ENCODE measurements around the gene CYP3A7. TPM values are rescaled to one million over a fixed set of nuclear protein-coding genes. Genes with fewer than 3 reads are reported as not detected.
"Not testable (repeated sequence)": the region's sequence is repeated elsewhere in the genome, so short reads cannot be mapped to it uniquely, and the experiment has no call there.

Gene CYP3A7
- total and polyA plus RNA-seq, 9 of the 15 experiments (the other 6 are each of a cell fraction or from before 2014, with no cell fraction given) = 0.20 TPM; not detected in 8

DNA sequence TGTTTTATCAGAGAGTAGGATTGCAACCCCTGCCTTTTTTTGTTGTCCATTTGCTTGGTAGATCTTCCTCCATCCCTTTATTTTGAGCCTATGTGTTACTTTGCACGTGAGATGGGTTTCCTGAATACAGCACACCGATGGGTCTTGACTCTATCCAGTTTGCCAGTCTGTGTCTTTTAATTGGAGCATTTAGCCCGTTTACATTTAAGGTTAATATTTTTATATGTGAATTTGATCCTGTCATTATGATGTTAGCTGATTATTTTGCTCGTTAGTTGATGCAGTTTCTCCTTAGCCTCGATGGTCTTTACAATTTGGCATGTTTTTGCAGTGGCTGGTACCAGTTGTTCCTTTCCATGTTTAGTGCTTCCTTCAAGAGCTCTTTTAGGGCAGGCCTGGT, 77.1 kb downstream of the CYP3A7 start:
- FAIRE-seq; H2AFZ ChIP-seq (ENCODE audit: low read depth, low read length); H3K9ac ChIP-seq (ENCODE audit: insufficient read depth in 1 of 2, low read depth in 2 of 2, low read length in 2 of 2); H3K36me3 ChIP-seq (ENCODE audit: control insufficient read depth, insufficient read depth, low read length); H3K79me2 ChIP-seq (ENCODE audit: control insufficient read depth, insufficient read depth, low read length); H3K4me2 ChIP-seq (ENCODE audit: insufficient read depth, low read length); H3K27me3 ChIP-seq (ENCODE audit: control insufficient read depth in 2 of 2, insufficient read depth in 2 of 2, low read length in 2 of 2); H4K20me1 ChIP-seq (replicated peaks; ENCODE audit: control insufficient read depth, insufficient read depth, low read length); in situ Hi-C loops (cut with MboI); H3K9me1 ChIP-seq (ENCODE audit: control insufficient read depth, insufficient read depth, low read length); H3K9me3 ChIP-seq (replicated peaks; ENCODE audit: control insufficient read depth, insufficient read depth, low read depth, low read length); intact Hi-C loops (cut with micrococcal nuclease); BruUV-seq (replicated peaks); DNase-seq (ENCODE audit: extremely low read depth in 1 of 4, low spot score in 3 of 4); H3K4me1 ChIP-seq (replicated peaks in 1 of 2; ENCODE audit: control insufficient read depth in 2 of 2, insufficient read depth in 2 of 2, low read length in 2 of 2); H3K4me3 ChIP-seq; H3K27ac ChIP-seq (ENCODE audit: extremely low read depth, low read depth, low read length); POLR2A ChIA-PET; CTCF ChIA-PET (ENCODE audit: low intra/inter-chr PET ratio); ATAC-seq: not testable (repeated sequence)
- peak; percentile 91 for TF ChIP-seq ZNF507 (tag; conservative IDR thresholded peaks at IDR 0.05)
- 18% methylated on average over 5 of the region's 5 CpGs for WGBS (ENCODE audit: insufficient coverage, low coverage, missing lambda C conversion rate)

Small RNAs within 50 kb of the gene (small RNA-seq; reads per million reads assigned to genes)
- gene CYP3A51P = not detected
- gene CYP3A7-CYP3A51P = not detected

Other genes starting within 250 kb of the CYP3A7 start
Only the 7 nearest of the 13 such genes appear.
- 85.6 and 123 TPM in 2 replicates for gene ZNF655, start 176.6 kb downstream of the CYP3A7 start, total RNA-seq (2014; rRNA removed)
- 94.7 and 105 TPM in 2 replicates for gene ZNF655, start 176.6 kb downstream of the CYP3A7 start, total RNA-seq (2014; rRNA removed; fragmentation: Illumina TruSeq; extraction: Trizol)
- gene ZNF655, start 176.6 kb downstream of the CYP3A7 start, total RNA-seq (2015; rRNA removed; fragmentation: Illumina TruSeq; extraction: Trizol) = 94.4 and 95.2 TPM in 2 replicates
- gene ZNF655, start 176.6 kb downstream of the CYP3A7 start, total RNA-seq (2021) = 68.1 and 78.1 TPM in 2 replicates
- 81.3 and 112 TPM in 2 replicates for gene ZNF655, start 176.6 kb downstream of the CYP3A7 start, polyA plus RNA-seq (2011; rRNA removed)
- gene ZNF655, start 176.6 kb downstream of the CYP3A7 start, polyA plus RNA-seq (2014; fragmentation: Illumina TruSeq; extraction: Trizol) = 101 and 103 TPM in 2 replicates
- 10 to 100 TPM; 25.7 to 34.1 TPM for gene ZNF655, start 176.6 kb downstream of the CYP3A7 start, polyA plus RNA-seq (2014; fragmentation: Nextera tagmentation; extraction: Ambion mirVana)
- 130 and 137 TPM in 2 replicates for gene ZNF655, start 176.6 kb downstream of the CYP3A7 start, polyA plus RNA-seq (2014; rRNA removed)
- 0.61 and 0.73 TPM in 2 replicates for gene TMEM225B, start 136.9 kb downstream of the CYP3A7 start, total RNA-seq (2014; rRNA removed)
- gene TMEM225B, start 136.9 kb downstream of the CYP3A7 start, total RNA-seq (2014; rRNA removed; fragmentation: Illumina TruSeq; extraction: Trizol) = 0.18 and 0.70 TPM in 2 replicates
- gene TMEM225B, start 136.9 kb downstream of the CYP3A7 start, total RNA-seq (2015; rRNA removed; fragmentation: Illumina TruSeq; extraction: Trizol) = 0.51 and 0.79 TPM in 2 replicates
- gene TMEM225B, start 136.9 kb downstream of the CYP3A7 start, total RNA-seq (2021) = 0.60 and 1.3 TPM in 2 replicates
- gene TMEM225B, start 136.9 kb downstream of the CYP3A7 start, polyA plus RNA-seq (2011; rRNA removed) = 0.56 and 0.93 TPM in 2 replicates
- 0.32 and 0.68 TPM in 2 replicates for gene TMEM225B, start 136.9 kb downstream of the CYP3A7 start, polyA plus RNA-seq (2014; fragmentation: Illumina TruSeq; extraction: Trizol)
- gene TMEM225B, start 136.9 kb downstream of the CYP3A7 start, polyA plus RNA-seq (2014; fragmentation: Nextera tagmentation; extraction: Ambion mirVana) = under 1 TPM; 0.08 to 0.25 TPM
- 0.62 and 0.94 TPM in 2 replicates for gene TMEM225B, start 136.9 kb downstream of the CYP3A7 start, polyA plus RNA-seq (2014; rRNA removed)
- 13.7 and 16.9 TPM in 2 replicates for gene ZSCAN25, start 118.2 kb downstream of the CYP3A7 start, total RNA-seq (2014; rRNA removed)
- 11.0 and 12.8 TPM in 2 replicates for gene ZSCAN25, start 118.2 kb downstream of the CYP3A7 start, total RNA-seq (2014; rRNA removed; fragmentation: Illumina TruSeq; extraction: Trizol)
- 14.4 and 15.9 TPM in 2 replicates for gene ZSCAN25, start 118.2 kb downstream of the CYP3A7 start, total RNA-seq (2015; rRNA removed; fragmentation: Illumina TruSeq; extraction: Trizol)
- 15.7 and 18.4 TPM in 2 replicates for gene ZSCAN25, start 118.2 kb downstream of the CYP3A7 start, total RNA-seq (2021)
- gene ZSCAN25, start 118.2 kb downstream of the CYP3A7 start, polyA plus RNA-seq (2011; rRNA removed) = 10.5 and 14.2 TPM in 2 replicates
- 11.7 and 12.0 TPM in 2 replicates for gene ZSCAN25, start 118.2 kb downstream of the CYP3A7 start, polyA plus RNA-seq (2014; fragmentation: Illumina TruSeq; extraction: Trizol)
- 1 to 10 TPM in 1 of 2 experiments, under 1 TPM in 1; 0.94 to 1.1 TPM for gene ZSCAN25, start 118.2 kb downstream of the CYP3A7 start, polyA plus RNA-seq (2014; fragmentation: Nextera tagmentation; extraction: Ambion mirVana)
- 12.2 and 18.5 TPM in 2 replicates for gene ZSCAN25, start 118.2 kb downstream of the CYP3A7 start, polyA plus RNA-seq (2014; rRNA removed)
- 0.73 and 1.3 TPM in 2 replicates for gene CYP3A5, start 55.2 kb downstream of the CYP3A7 start, total RNA-seq (2014; rRNA removed)
- gene CYP3A5, start 55.2 kb downstream of the CYP3A7 start, total RNA-seq (2014; rRNA removed; fragmentation: Illumina TruSeq; extraction: Trizol) = 1.3 and 1.7 TPM in 2 replicates
- 1.7 and 2.8 TPM in 2 replicates for gene CYP3A5, start 55.2 kb downstream of the CYP3A7 start, total RNA-seq (2015; rRNA removed; fragmentation: Illumina TruSeq; extraction: Trizol)
- gene CYP3A5, start 55.2 kb downstream of the CYP3A7 start, total RNA-seq (2021) = 0.96 and 1.5 TPM in 2 replicates
- 0.98 and 1.5 TPM in 2 replicates for gene CYP3A5, start 55.2 kb downstream of the CYP3A7 start, polyA plus RNA-seq (2011; rRNA removed)
- gene CYP3A5, start 55.2 kb downstream of the CYP3A7 start, polyA plus RNA-seq (2014; fragmentation: Illumina TruSeq; extraction: Trizol) = 1.1 and 1.2 TPM in 2 replicates
- 1 to 10 TPM; 1.6 TPM for gene CYP3A5, start 55.2 kb downstream of the CYP3A7 start, polyA plus RNA-seq (2014; fragmentation: Nextera tagmentation; extraction: Ambion mirVana)
- 1.5 and 1.6 TPM in 2 replicates for gene CYP3A5, start 55.2 kb downstream of the CYP3A7 start, polyA plus RNA-seq (2014; rRNA removed)
- not detected in 2 replicates for gene CYP3A4, start 49.0 kb upstream of the CYP3A7 start, total RNA-seq (2014; rRNA removed)
- not detected in 2 replicates for gene CYP3A4, start 49.0 kb upstream of the CYP3A7 start, total RNA-seq (2014; rRNA removed; fragmentation: Illumina TruSeq; extraction: Trizol)
- not detected in 2 replicates for gene CYP3A4, start 49.0 kb upstream of the CYP3A7 start, total RNA-seq (2015; rRNA removed; fragmentation: Illumina TruSeq; extraction: Trizol)
- 0.07 and 0.18 TPM in 2 replicates for gene CYP3A4, start 49.0 kb upstream of the CYP3A7 start, total RNA-seq (2021)
- gene CYP3A4, start 49.0 kb upstream of the CYP3A7 start, polyA plus RNA-seq (2011; rRNA removed) = not detected in 2 replicates
- gene CYP3A4, start 49.0 kb upstream of the CYP3A7 start, polyA plus RNA-seq (2014; fragmentation: Illumina TruSeq; extraction: Trizol) = not detected in 2 replicates
- gene CYP3A4, start 49.0 kb upstream of the CYP3A7 start, polyA plus RNA-seq (2014; fragmentation: Nextera tagmentation; extraction: Ambion mirVana) = under 1 TPM in 1 of 2 experiments, not detected in 1; 0.08 TPM
- not detected in 2 replicates for gene CYP3A4, start 49.0 kb upstream of the CYP3A7 start, polyA plus RNA-seq (2014; rRNA removed)
- not detected in 2 replicates for gene CYP3A43, start 92.8 kb upstream of the CYP3A7 start, total RNA-seq (2014; rRNA removed)
- not detected in 2 replicates for gene CYP3A43, start 92.8 kb upstream of the CYP3A7 start, total RNA-seq (2014; rRNA removed; fragmentation: Illumina TruSeq; extraction: Trizol)
- not detected in 2 replicates for gene CYP3A43, start 92.8 kb upstream of the CYP3A7 start, total RNA-seq (2015; rRNA removed; fragmentation: Illumina TruSeq; extraction: Trizol)
- gene CYP3A43, start 92.8 kb upstream of the CYP3A7 start, total RNA-seq (2021) = not detected in 2 replicates
- gene CYP3A43, start 92.8 kb upstream of the CYP3A7 start, polyA plus RNA-seq (2011; rRNA removed) = 0.05 TPM in 1 of 2 replicates, not detected in the other
- not detected in 2 replicates for gene CYP3A43, start 92.8 kb upstream of the CYP3A7 start, polyA plus RNA-seq (2014; fragmentation: Illumina TruSeq; extraction: Trizol)
- gene CYP3A43, start 92.8 kb upstream of the CYP3A7 start, polyA plus RNA-seq (2014; fragmentation: Nextera tagmentation; extraction: Ambion mirVana) = not detected
- gene CYP3A43, start 92.8 kb upstream of the CYP3A7 start, polyA plus RNA-seq (2014; rRNA removed) = not detected in 2 replicates
- gene OR2AE1, start 141.8 kb upstream of the CYP3A7 start, total RNA-seq (2014; rRNA removed) = 0.27 TPM in 1 of 2 replicates, not detected in the other
- gene OR2AE1, start 141.8 kb upstream of the CYP3A7 start, total RNA-seq (2014; rRNA removed; fragmentation: Illumina TruSeq; extraction: Trizol) = not detected in 2 replicates
- not detected in 2 replicates for gene OR2AE1, start 141.8 kb upstream of the CYP3A7 start, total RNA-seq (2015; rRNA removed; fragmentation: Illumina TruSeq; extraction: Trizol)
- not detected in 2 replicates for gene OR2AE1, start 141.8 kb upstream of the CYP3A7 start, total RNA-seq (2021)
- not detected in 2 replicates for gene OR2AE1, start 141.8 kb upstream of the CYP3A7 start, polyA plus RNA-seq (2011; rRNA removed)
- not detected in 2 replicates for gene OR2AE1, start 141.8 kb upstream of the CYP3A7 start, polyA plus RNA-seq (2014; fragmentation: Illumina TruSeq; extraction: Trizol)
- gene OR2AE1, start 141.8 kb upstream of the CYP3A7 start, polyA plus RNA-seq (2014; fragmentation: Nextera tagmentation; extraction: Ambion mirVana) = not detected
- not detected in 2 replicates for gene OR2AE1, start 141.8 kb upstream of the CYP3A7 start, polyA plus RNA-seq (2014; rRNA removed)